Epithelial cell of umbilical artery (primary cell): ENCODE results near the gene TSPAN32. TPM values are rescaled to one million over a fixed set of nuclear protein-coding genes. Genes with fewer than 3 reads are reported as not detected.

Source experiments
- total RNA-seq: library from RNA; depleted of rRNA; stranded (reverse); fragments of >200 nt; gene quantifications from 2 replicates; pipeline ENCODE4 v1.2.3, GENCODE V29; 2014

TSPAN32 gene
- not detected in 2 replicates for total RNA-seq

GRCh38 chr11:2301631-2302305 lies at the start of gene TSPAN32, which contains the start of gene C11orf21:
TSS of gene TSPAN32 (plus strand) at chr11:2302013. CDS start at chr11:2302150, 137 bp downstream.
TSS of gene C11orf21 (minus strand) at chr11:2301918. CDS start at chr11:2301808, 110 bp downstream.

GRCh38 chr11:2270322-2271076 lies 31.3 kb upstream of the TSPAN32 start, which contains the start of gene ASCL2:
TSS of gene ASCL2 (minus strand) at chr11:2270588. CDS start at chr11:2270332, 256 bp downstream.

Other genes starting within 250 kb of the TSPAN32 start
- 1.5 and 21.1 TPM in 2 replicates for gene IGF2, start 162.6 kb upstream of the TSPAN32 start, total RNA-seq
- gene INS, start 140.8 kb upstream of the TSPAN32 start, total RNA-seq = not detected in 2 replicates
- not detected in 2 replicates for gene TH, start 130.2 kb upstream of the TSPAN32 start, total RNA-seq
- gene ASCL2, start 31.4 kb upstream of the TSPAN32 start, total RNA-seq = not detected in 2 replicates
- gene C11orf21, start 95 bp upstream of the TSPAN32 start, total RNA-seq = not detected in 2 replicates
- gene CD81, start 75.3 kb downstream of the TSPAN32 start, total RNA-seq = 145 and 168 TPM in 2 replicates
- gene TSSC4, start 98.7 kb downstream of the TSPAN32 start, total RNA-seq = 83.3 and 88.4 TPM in 2 replicates
- not detected in 2 replicates for gene TRPM5, start 142.5 kb downstream of the TSPAN32 start, total RNA-seq
- gene KCNQ1, start 143.0 kb downstream of the TSPAN32 start, total RNA-seq = 0.32 TPM in 1 of 2 replicates, not detected in the other